D721Med (cell line): Measurements from ENCODE around the gene LMNA.

ENCODE experiments used
- DNase-seq: peaks from one replicate; pipeline ENCODE4 v3.0.0; 2011; ENCODE audit warnings: low spot score; ENCODE audit not compliant: insufficient read length
- FAIRE-seq: peaks from 2 replicates; lab custom pipeline; 2011; peaks lifted over from hg19 to GRCh38; lab: Jason Lieb, UNC
- TF ChIP-seq, protein P1 (sequence below): IDR thresholded peaks from 2 replicates; pipeline ENCODE4 v1.5.1; 2012; ENCODE audit warnings: mild to moderate bottlenecking, control low read depth; ENCODE audit not compliant: insufficient read depth; ENCODE audit errors: missing control alignments

LMNA gene

DNA sequence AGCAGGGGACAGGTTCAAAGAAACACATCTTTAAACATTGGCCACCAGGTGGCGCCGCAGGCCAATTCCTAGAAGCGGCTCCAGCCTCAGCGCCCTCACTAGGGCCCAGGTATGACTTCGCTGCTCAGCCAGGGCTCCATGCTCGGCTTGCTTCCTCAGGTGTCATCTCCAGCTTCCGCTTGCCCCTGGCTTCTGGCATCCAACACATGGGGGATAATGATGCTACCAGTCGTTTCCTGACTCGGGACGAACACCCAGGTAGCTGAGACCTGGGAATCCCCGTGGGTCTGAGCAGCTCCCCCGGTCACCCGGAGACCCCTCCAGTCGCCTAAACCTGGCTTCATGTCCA is 23.7 kb upstream of the LMNA start:
- TF ChIP-seq, protein P1, sequence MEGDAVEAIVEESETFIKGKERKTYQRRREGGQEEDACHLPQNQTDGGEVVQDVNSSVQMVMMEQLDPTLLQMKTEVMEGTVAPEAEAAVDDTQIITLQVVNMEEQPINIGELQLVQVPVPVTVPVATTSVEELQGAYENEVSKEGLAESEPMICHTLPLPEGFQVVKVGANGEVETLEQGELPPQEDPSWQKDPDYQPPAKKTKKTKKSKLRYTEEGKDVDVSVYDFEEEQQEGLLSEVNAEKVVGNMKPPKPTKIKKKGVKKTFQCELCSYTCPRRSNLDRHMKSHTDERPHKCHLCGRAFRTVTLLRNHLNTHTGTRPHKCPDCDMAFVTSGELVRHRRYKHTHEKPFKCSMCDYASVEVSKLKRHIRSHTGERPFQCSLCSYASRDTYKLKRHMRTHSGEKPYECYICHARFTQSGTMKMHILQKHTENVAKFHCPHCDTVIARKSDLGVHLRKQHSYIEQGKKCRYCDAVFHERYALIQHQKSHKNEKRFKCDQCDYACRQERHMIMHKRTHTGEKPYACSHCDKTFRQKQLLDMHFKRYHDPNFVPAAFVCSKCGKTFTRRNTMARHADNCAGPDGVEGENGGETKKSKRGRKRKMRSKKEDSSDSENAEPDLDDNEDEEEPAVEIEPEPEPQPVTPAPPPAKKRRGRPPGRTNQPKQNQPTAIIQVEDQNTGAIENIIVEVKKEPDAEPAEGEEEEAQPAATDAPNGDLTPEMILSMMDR: peak; percentile 90
- FAIRE-seq: peak; percentile 85
- DNase-seq: peak; percentile 88

DNA sequence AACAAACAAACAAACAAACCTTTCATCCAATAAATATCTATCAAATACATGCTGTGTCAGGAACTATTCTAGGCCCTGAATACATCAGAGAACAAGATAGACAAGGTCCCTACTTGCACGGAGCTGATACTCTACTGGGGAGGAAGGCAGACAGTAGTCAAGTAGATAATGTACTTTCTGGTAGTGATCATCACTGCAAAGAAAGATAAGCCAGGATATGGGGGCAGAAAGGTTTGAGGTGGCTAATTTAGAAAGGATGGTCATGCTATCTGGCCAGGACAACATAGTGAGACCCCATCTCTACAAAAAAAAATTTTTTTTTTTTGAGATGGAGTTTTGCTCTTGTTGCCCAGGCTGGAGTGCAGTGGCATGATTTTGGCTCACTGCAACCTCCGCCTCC is 22.9 kb upstream of the LMNA start:
- DNase-seq (no peak), FAIRE-seq (no peak)
- TF ChIP-seq, protein P1: no peak

DNA sequence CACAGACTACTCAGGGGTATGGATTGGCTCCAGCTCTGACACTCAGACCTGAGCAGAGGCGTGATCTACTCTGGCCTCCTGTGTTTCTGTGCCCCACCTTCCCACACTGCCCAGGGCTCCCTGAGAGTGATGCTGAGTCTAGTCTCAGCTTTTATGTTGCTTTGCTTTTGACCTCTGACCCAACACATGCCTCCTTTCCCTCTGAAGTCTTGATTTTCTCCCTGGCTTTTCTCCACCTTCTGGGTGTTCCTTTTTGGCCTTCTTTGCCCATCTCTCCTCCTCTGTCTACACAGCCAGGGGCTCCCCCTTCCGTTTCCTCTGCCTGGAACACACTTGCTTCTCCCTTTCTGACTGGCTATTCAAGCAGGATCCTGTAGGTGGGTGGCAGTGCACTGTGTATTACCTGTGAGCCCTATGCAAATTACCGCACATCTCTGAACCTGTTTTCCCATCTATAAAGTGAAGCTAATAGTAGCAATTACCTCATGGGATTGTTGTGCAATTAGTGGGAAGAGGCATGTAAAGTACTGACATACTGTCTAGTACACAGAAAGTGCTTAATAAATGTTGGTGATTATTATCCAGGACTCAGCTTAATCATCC is 18.5 kb upstream of the LMNA start:
- no peak for DNase-seq
- TF ChIP-seq, protein P1: no peak
- FAIRE-seq: no peak

DNA sequence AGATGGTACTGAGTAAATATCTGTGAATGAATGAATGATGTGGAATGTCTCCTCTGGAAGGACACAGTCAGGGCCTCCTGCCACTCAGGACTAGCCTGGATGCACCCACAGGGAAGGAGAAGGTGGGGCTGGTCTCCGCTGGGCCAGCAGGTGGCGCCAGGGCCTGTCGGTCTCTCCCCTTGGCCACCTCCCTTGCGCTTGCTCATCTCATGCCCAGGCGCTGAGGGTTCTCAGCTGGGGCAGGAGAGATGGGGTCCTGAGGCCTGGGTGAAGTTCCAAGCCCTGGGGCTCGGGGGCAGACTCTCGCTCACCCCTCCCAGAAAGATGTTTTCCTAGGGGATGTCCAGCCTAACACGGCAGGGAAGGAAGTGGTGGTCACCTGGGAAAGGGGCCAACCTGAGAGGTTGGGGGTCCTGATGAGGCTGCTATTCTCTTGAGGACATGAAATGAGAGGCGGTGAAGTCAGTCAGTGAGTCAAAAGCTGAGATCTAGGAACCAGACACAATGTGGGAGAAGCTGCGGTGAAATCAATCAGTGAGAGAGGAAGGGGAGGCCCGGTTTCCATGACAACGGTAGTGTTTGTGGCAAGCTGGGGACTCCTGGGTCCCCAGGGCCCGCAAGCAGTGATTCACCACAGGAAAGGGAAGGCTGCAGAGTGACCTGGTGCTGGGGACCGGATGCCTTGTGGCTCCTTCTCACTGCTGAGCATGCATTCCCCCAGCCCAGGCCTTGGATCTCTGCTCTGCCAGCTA is 17.7 kb upstream of the LMNA start:
- TF ChIP-seq, protein P1: peak; percentile 97
- FAIRE-seq (no peak), DNase-seq (peak; percentile 90)

DNA sequence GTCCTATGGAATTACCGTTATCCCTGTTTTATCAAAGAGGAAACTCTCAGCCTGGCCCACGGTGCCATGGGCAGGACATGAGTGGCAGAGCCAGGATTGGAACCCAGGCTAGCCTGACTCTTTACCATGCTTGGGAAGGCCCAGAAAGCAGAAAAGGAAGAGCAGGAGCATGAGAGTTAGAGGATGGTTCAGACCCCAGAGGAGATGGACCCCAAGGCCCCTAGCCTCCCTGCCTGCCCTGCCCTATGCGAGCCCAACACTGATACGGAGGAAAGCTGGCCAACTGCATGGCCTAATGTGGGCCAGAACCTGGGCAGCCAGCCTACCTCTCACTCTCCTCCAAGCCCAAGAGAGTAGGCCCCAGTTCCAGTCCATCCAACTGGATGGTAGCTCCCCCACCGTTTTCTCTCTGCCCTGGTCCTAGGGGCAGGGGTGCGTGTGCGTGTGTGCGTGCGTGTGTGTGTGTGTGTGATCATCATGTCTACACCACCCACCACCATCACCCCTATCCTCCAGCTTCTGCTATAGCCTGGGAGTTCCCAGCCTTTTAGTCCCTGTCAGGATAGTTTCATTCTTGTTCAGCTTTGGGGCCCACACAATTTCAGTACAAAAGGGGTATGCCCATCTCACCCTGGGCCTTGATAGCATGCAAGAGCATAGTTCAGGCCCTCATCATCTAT is 16.9 kb upstream of the LMNA start:
- FAIRE-seq: no peak
- TF ChIP-seq, protein P1: no peak
- no peak for DNase-seq

DNA sequence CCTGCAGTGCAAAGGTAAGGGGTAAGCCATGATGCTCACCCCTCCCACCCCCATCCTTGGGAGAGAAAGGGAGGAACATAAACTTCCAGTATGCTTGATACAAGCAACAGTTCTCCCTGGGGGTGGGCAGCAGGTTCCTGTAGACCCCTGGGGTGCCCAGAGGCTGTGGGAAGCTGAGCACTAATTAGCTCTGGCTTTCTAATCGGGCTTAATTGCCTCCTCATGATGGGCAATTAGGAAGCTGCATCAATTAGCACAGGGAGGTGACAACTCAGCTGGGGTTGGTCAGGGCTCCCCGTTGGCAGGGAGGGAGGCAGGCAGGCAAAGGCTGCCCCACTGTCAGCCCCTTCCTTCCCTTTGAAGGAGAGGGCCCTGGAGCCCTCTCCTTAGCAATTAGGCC is 15.7 kb upstream of the LMNA start:
- DNase-seq (no peak), FAIRE-seq (no peak)
- TF ChIP-seq, protein P1: no peak
